Measurements from ENCODE around the gene CFAP45. TPM values are rescaled to one million over a fixed set of nuclear protein-coding genes. Genes with fewer than 3 reads are reported as not detected.

The CFAP45 gene
- total RNA-seq, 1 experiment from 2014 or later = 0.40 TPM

- no peaks in the 10 kb centered on the region for H3K27me3 Mint-ChIP-seq (ENCODE audit: insufficient read depth, unreplicated experiment)
- peaks cover 5% of the 10 kb centered on the region for H3K4me1 Mint-ChIP-seq (ENCODE audit: insufficient read depth, unreplicated experiment)
- no peaks in the 10 kb centered on the region for H3K9me3 Mint-ChIP-seq (ENCODE audit: unreplicated experiment)
- peak; percentile 25 for DNase-seq (ENCODE audit: unreplicated experiment)
- ChIA-PET CTCF (interaction anchor here (0.9 to 7.1 kb wide), 4 partner anchors 31 to 633 kb away, joined by 3 to 54 read pairs (median 4); no protein-coding TSS in a partner anchor), POLR2A (no interaction called here)
- no peak overlapping the region for H3K4me3 Mint-ChIP-seq (ENCODE audit: unreplicated experiment)
- intact Hi-C loops (cut with micrococcal nuclease) = no loop called here
- TF ChIP-seq CTCF (IDR thresholded peaks at IDR 0.05; ENCODE audit: unreplicated experiment) = no peak
- no peak overlapping the region for H3K27ac Mint-ChIP-seq (ENCODE audit: low read depth, unreplicated experiment)
- H3K36me3 Mint-ChIP-seq (ENCODE audit: insufficient read depth, unreplicated experiment) = no peaks in the 10 kb centered on the region
- no TSS peak for BruUV-seq (replicated peaks)
Measured at GRCh38 chr1:159829822-159830465, 70.0 kb downstream of the CFAP45 start.

GRCh38 chr1:159829273-159829634 is 70.7 kb downstream of the CFAP45 start:
- TF ChIP-seq CTCF (IDR thresholded peaks at IDR 0.05; ENCODE audit: unreplicated experiment) = no peak
- Mint-ChIP-seq H3K4me3 (ENCODE audit: unreplicated experiment) (no peak overlapping the region), H3K4me1 (ENCODE audit: insufficient read depth, unreplicated experiment) (peaks cover 5% of the 10 kb centered on the region), H3K9me3 (ENCODE audit: unreplicated experiment) (no peaks in the 10 kb centered on the region), H3K27ac (ENCODE audit: low read depth, unreplicated experiment) (no peak overlapping the region), H3K36me3 (ENCODE audit: insufficient read depth, unreplicated experiment) (no peaks in the 10 kb centered on the region), H3K27me3 (ENCODE audit: insufficient read depth, unreplicated experiment) (no peaks in the 10 kb centered on the region)
- ChIA-PET POLR2A (no interaction called here), CTCF (interaction anchor here (0.6 to 7.1 kb wide), 4 partner anchors 25 to 63 kb away, joined by 3 to 54 read pairs (median 4); no protein-coding TSS in a partner anchor)
- intact Hi-C loops (cut with micrococcal nuclease) = no loop called here
- peak; percentile 36 for DNase-seq (ENCODE audit: unreplicated experiment)
- no TSS peak for BruUV-seq (replicated peaks)

- peaks cover 5% of the 10 kb centered on the region for H3K4me1 Mint-ChIP-seq (ENCODE audit: insufficient read depth, unreplicated experiment)
- no TSS peak for BruUV-seq (replicated peaks)
- no peak for DNase-seq (ENCODE audit: unreplicated experiment)
- ChIA-PET POLR2A (no interaction called here), CTCF (interaction anchor here (0.6 to 7.1 kb wide), 5 partner anchors 25 to 214 kb away, joined by 3 to 54 read pairs (median 7); no protein-coding TSS in a partner anchor)
- H3K27me3 Mint-ChIP-seq (ENCODE audit: insufficient read depth, unreplicated experiment) = no peaks in the 10 kb centered on the region
- no peaks in the 10 kb centered on the region for H3K9me3 Mint-ChIP-seq (ENCODE audit: unreplicated experiment)
- H3K36me3 Mint-ChIP-seq (ENCODE audit: insufficient read depth, unreplicated experiment) = no peaks in the 10 kb centered on the region
- intact Hi-C loops (cut with micrococcal nuclease) = no loop called here
- no peak overlapping the region for H3K27ac Mint-ChIP-seq (ENCODE audit: low read depth, unreplicated experiment)
- no peak for TF ChIP-seq CTCF (IDR thresholded peaks at IDR 0.05; ENCODE audit: unreplicated experiment)
- no peak overlapping the region for H3K4me3 Mint-ChIP-seq (ENCODE audit: unreplicated experiment)
Measured at GRCh38 chr1:159828581-159829272, 71.2 kb downstream of the CFAP45 start.

GRCh38 chr1:159828176-159828575 is 71.8 kb downstream of the CFAP45 start:
- Mint-ChIP-seq H3K4me1 (ENCODE audit: insufficient read depth, unreplicated experiment) (peaks cover 5% of the 10 kb centered on the region), H3K36me3 (ENCODE audit: insufficient read depth, unreplicated experiment) (no peaks in the 10 kb centered on the region), H3K27me3 (ENCODE audit: insufficient read depth, unreplicated experiment) (peaks cover under 1% of the 10 kb centered on the region), H3K9me3 (ENCODE audit: unreplicated experiment) (no peaks in the 10 kb centered on the region), H3K4me3 (ENCODE audit: unreplicated experiment) (no peak overlapping the region), H3K27ac (ENCODE audit: low read depth, unreplicated experiment) (no peak overlapping the region)
- no peak for TF ChIP-seq CTCF (IDR thresholded peaks at IDR 0.05; ENCODE audit: unreplicated experiment)
- intact Hi-C loops (cut with micrococcal nuclease) = no loop called here
- CTCF ChIA-PET = interaction anchor here (0.6 to 7.1 kb wide), 6 partner anchors 26 to 215 kb away, joined by 3 to 54 read pairs (median 6); partner anchors contain the start of gene FCRL6
- POLR2A ChIA-PET = no interaction called here
- BruUV-seq (replicated peaks) = no TSS peak
- peak; percentile 21 for DNase-seq (ENCODE audit: unreplicated experiment)

All from MCF 10A (cell line).